ENCODE results near the gene CLTCL1.

CLTCL1 gene

GRCh38 chr22:19242699-19243098 is 48.8 kb downstream of the CLTCL1 start:
- Mint-ChIP-seq H3K27me3 (no peaks in the 10 kb centered on the region), H3K36me3 (no peaks in the 10 kb centered on the region), H3K4me1 (ENCODE audit: low read depth) (no peaks in the 10 kb centered on the region), H3K27ac (no peak overlapping the region), H3K9me3 (ENCODE audit: low read depth) (no peaks in the 10 kb centered on the region), H3K4me3 (no peak overlapping the region)

- Mint-ChIP-seq H3K4me3 (no peak overlapping the region), H3K4me1 (ENCODE audit: low read depth) (no peaks in the 10 kb centered on the region), H3K36me3 (no peaks in the 10 kb centered on the region), H3K9me3 (ENCODE audit: low read depth) (no peaks in the 10 kb centered on the region), H3K27ac (no peak overlapping the region), H3K27me3 (no peaks in the 10 kb centered on the region)
Observed at GRCh38 chr22:19241593-19241906, 50.0 kb downstream of the CLTCL1 start.

- Mint-ChIP-seq H3K36me3 (no peaks in the 10 kb centered on the region), H3K4me3 (no peak overlapping the region), H3K9me3 (ENCODE audit: low read depth) (no peaks in the 10 kb centered on the region), H3K27ac (no peak overlapping the region), H3K27me3 (no peaks in the 10 kb centered on the region), H3K4me1 (ENCODE audit: low read depth) (no peaks in the 10 kb centered on the region)
Observed at GRCh38 chr22:19240813-19241592, 50.5 kb downstream of the CLTCL1 start.

GRCh38 chr22:19239464-19239863 is 52.1 kb downstream of the CLTCL1 start:
- no peaks in the 10 kb centered on the region for H3K9me3 Mint-ChIP-seq (ENCODE audit: low read depth)
- no peak overlapping the region for H3K4me3 Mint-ChIP-seq
- no peaks in the 10 kb centered on the region for H3K36me3 Mint-ChIP-seq
- no peak overlapping the region for H3K27ac Mint-ChIP-seq
- no peaks in the 10 kb centered on the region for H3K4me1 Mint-ChIP-seq (ENCODE audit: low read depth)
- peaks cover 4% of the 10 kb centered on the region for H3K27me3 Mint-ChIP-seq

- Mint-ChIP-seq H3K9me3 (ENCODE audit: low read depth) (no peaks in the 10 kb centered on the region), H3K27ac (no peak overlapping the region), H3K27me3 (peaks cover 4% of the 10 kb centered on the region), H3K36me3 (no peaks in the 10 kb centered on the region), H3K4me3 (no peak overlapping the region), H3K4me1 (ENCODE audit: low read depth) (no peaks in the 10 kb centered on the region)
Observed at GRCh38 chr22:19238900-19239299, 52.6 kb downstream of the CLTCL1 start.

GRCh38 chr22:19235874-19236273 is 55.6 kb downstream of the CLTCL1 start:
- peaks cover 6% of the 10 kb centered on the region for H3K27me3 Mint-ChIP-seq
- no peaks in the 10 kb centered on the region for H3K9me3 Mint-ChIP-seq (ENCODE audit: low read depth)
- H3K4me3 Mint-ChIP-seq: no peak overlapping the region
- H3K27ac Mint-ChIP-seq: no peak overlapping the region
- H3K4me1 Mint-ChIP-seq (ENCODE audit: low read depth): no peaks in the 10 kb centered on the region
- H3K36me3 Mint-ChIP-seq: peaks cover 2% of the 10 kb centered on the region

GRCh38 chr22:19234126-19234896 is 57.2 kb downstream of the CLTCL1 start:
- no peak overlapping the region for H3K27ac Mint-ChIP-seq
- no peaks in the 10 kb centered on the region for H3K9me3 Mint-ChIP-seq (ENCODE audit: low read depth)
- peaks cover 2% of the 10 kb centered on the region for H3K36me3 Mint-ChIP-seq
- H3K27me3 Mint-ChIP-seq: peaks cover 6% of the 10 kb centered on the region
- no peak overlapping the region for H3K4me3 Mint-ChIP-seq
- no peaks in the 10 kb centered on the region for H3K4me1 Mint-ChIP-seq (ENCODE audit: low read depth)

- H3K4me1 Mint-ChIP-seq (ENCODE audit: low read depth): no peaks in the 10 kb centered on the region
- peaks cover 6% of the 10 kb centered on the region for H3K27me3 Mint-ChIP-seq
Observed at GRCh38 chr22:19233189-19233661, 58.3 kb downstream of the CLTCL1 start.

GRCh38 chr22:19232623-19233022 is 58.9 kb downstream of the CLTCL1 start:
- no peak overlapping the region for H3K4me3 Mint-ChIP-seq

More at GRCh38 chr22:19233189-19233661, 58.3 kb downstream of the CLTCL1 start:
- Mint-ChIP-seq H3K4me3 (no peak overlapping the region), H3K36me3 (peaks cover 2% of the 10 kb centered on the region), H3K9me3 (ENCODE audit: low read depth) (no peaks in the 10 kb centered on the region), H3K27ac (no peak overlapping the region)

GRCh38 chr22:19231986-19232385 is 59.5 kb downstream of the CLTCL1 start:
- Mint-ChIP-seq H3K36me3 (peaks cover 2% of the 10 kb centered on the region), H3K27me3 (peaks cover 6% of the 10 kb centered on the region), H3K27ac (no peak overlapping the region), H3K9me3 (ENCODE audit: low read depth) (no peaks in the 10 kb centered on the region), H3K4me3 (no peak overlapping the region), H3K4me1 (ENCODE audit: low read depth) (no peaks in the 10 kb centered on the region)

More at GRCh38 chr22:19232623-19233022, 58.9 kb downstream of the CLTCL1 start:
- H3K36me3 Mint-ChIP-seq: peaks cover 2% of the 10 kb centered on the region
- peaks cover 6% of the 10 kb centered on the region for H3K27me3 Mint-ChIP-seq
- H3K27ac Mint-ChIP-seq: no peak overlapping the region
- H3K9me3 Mint-ChIP-seq (ENCODE audit: low read depth): no peaks in the 10 kb centered on the region
- no peaks in the 10 kb centered on the region for H3K4me1 Mint-ChIP-seq (ENCODE audit: low read depth)

- Mint-ChIP-seq H3K4me1 (ENCODE audit: low read depth) (no peaks in the 10 kb centered on the region), H3K36me3 (peaks cover 2% of the 10 kb centered on the region), H3K27me3 (peaks cover 2% of the 10 kb centered on the region), H3K4me3 (no peak overlapping the region), H3K27ac (no peak overlapping the region), H3K9me3 (ENCODE audit: low read depth) (no peaks in the 10 kb centered on the region)
Observed at GRCh38 chr22:19229600-19229999, 61.9 kb downstream of the CLTCL1 start.

- no peak overlapping the region for H3K4me3 Mint-ChIP-seq
- H3K9me3 Mint-ChIP-seq (ENCODE audit: low read depth): no peaks in the 10 kb centered on the region
- H3K27me3 Mint-ChIP-seq: peaks cover 2% of the 10 kb centered on the region
- H3K36me3 Mint-ChIP-seq: peaks cover 2% of the 10 kb centered on the region
- no peaks in the 10 kb centered on the region for H3K4me1 Mint-ChIP-seq (ENCODE audit: low read depth)
- H3K27ac Mint-ChIP-seq: no peak overlapping the region
Observed at GRCh38 chr22:19228179-19228578, 63.3 kb downstream of the CLTCL1 start.

- Mint-ChIP-seq H3K4me3 (no peak overlapping the region), H3K27me3 (no peaks in the 10 kb centered on the region), H3K27ac (no peak overlapping the region), H3K36me3 (no peaks in the 10 kb centered on the region), H3K9me3 (ENCODE audit: low read depth) (no peaks in the 10 kb centered on the region), H3K4me1 (ENCODE audit: low read depth) (no peaks in the 10 kb centered on the region)
Observed at GRCh38 chr22:19226428-19226827, 65.1 kb downstream of the CLTCL1 start.

GRCh38 chr22:19225560-19225959 is 66.0 kb downstream of the CLTCL1 start:
- H3K27ac Mint-ChIP-seq: no peak overlapping the region
- H3K27me3 Mint-ChIP-seq: no peaks in the 10 kb centered on the region
- no peaks in the 10 kb centered on the region for H3K9me3 Mint-ChIP-seq (ENCODE audit: low read depth)
- H3K36me3 Mint-ChIP-seq: no peaks in the 10 kb centered on the region
- no peaks in the 10 kb centered on the region for H3K4me1 Mint-ChIP-seq (ENCODE audit: low read depth)
- no peak overlapping the region for H3K4me3 Mint-ChIP-seq

GRCh38 chr22:19224985-19225384 is 66.5 kb downstream of the CLTCL1 start:
- H3K27ac Mint-ChIP-seq: no peak overlapping the region
- no peaks in the 10 kb centered on the region for H3K4me1 Mint-ChIP-seq (ENCODE audit: low read depth)
- H3K36me3 Mint-ChIP-seq: no peaks in the 10 kb centered on the region
- H3K27me3 Mint-ChIP-seq: no peaks in the 10 kb centered on the region
- no peaks in the 10 kb centered on the region for H3K9me3 Mint-ChIP-seq (ENCODE audit: low read depth)
- no peak overlapping the region for H3K4me3 Mint-ChIP-seq

Data from activated naive CD8-positive, alpha-beta T cell (primary cell).